H4 (cell line): ENCODE results near the gene EPHX1. TPM values are rescaled to one million over a fixed set of nuclear protein-coding genes. Genes with fewer than 3 reads are reported as not detected.

Experiments used
- total RNA-seq: library from RNA; depleted of rRNA; stranded (reverse); fragments of >200 nt; shearing (Covaris generic); gene quantifications from 2 replicates; pipeline ENCODE4 v1.2.3, GENCODE V29; 2014; rRNA removed

Gene EPHX1
- total RNA-seq, 1 experiment from 2014 or later: 153 TPM

Other genes with a start within 250 kb of the EPHX1 start
- gene ENAH, start 157.0 kb upstream of the EPHX1 start, total RNA-seq: 89.4 and 98.0 TPM in 2 replicates
- gene SRP9, start 32.3 kb upstream of the EPHX1 start, total RNA-seq: 607 and 630 TPM in 2 replicates
- gene TMEM63A, start 72.3 kb downstream of the EPHX1 start, total RNA-seq: 4.0 and 6.8 TPM in 2 replicates
- 0.50 TPM in 1 of 2 replicates, not detected in the other for gene LEFTY1, start 79.0 kb downstream of the EPHX1 start, total RNA-seq
- 37.2 and 38.6 TPM in 2 replicates for gene PYCR2, start 114.1 kb downstream of the EPHX1 start, total RNA-seq
- not detected in 2 replicates for gene LEFTY2, start 131.1 kb downstream of the EPHX1 start, total RNA-seq
- 13.6 and 14.3 TPM in 2 replicates for gene SDE2, start 189.2 kb downstream of the EPHX1 start, total RNA-seq